PC-9 (cell line): Measurements from ENCODE around the gene UBE2R2. TPM values are rescaled to one million over a fixed set of nuclear protein-coding genes. Genes with fewer than 3 reads are reported as not detected.

Experiments used
- BruUV-seq: library from RNA; stranded (reverse); fragments of 400-500 nt; replicated peaks from 2 replicates; lab custom pipeline; 2021; lab: Mats Ljungman, UMichigan
- CTCF ChIA-PET: fragments of 300-600 bp; sonication (Branson Sonifier 250); formaldehyde crosslinking; loops from one replicate; lab custom pipeline; 2022; ENCODE audit warnings: antibody characterized with exemption; lab: Charles Lee
- POLR2A ChIA-PET: fragments of 300-600 bp; sonication (Branson Sonifier 250); formaldehyde crosslinking; loops from one replicate; lab custom pipeline; 2022; ENCODE audit warnings: antibody characterized with exemption; ENCODE audit not compliant: unreplicated experiment; lab: Charles Lee
- DNase-seq, 2 experiments: peaks; one replicate each; pipeline versions ENCODE4 v3.0.0 to v3.0.0-alpha.2; 2015 to 2022; ENCODE audit warnings: mixed read lengths in 1 of 2
- H2AFZ ChIP-seq: fragments of 200-600 bp; sonication (generic); 2 replicates; pipeline ENCODE4 v1.8.1; 2017; ENCODE audit warnings: antibody characterized with exemption
- H3F3A ChIP-seq: fragments of 200-600 bp; sonication (generic); 2 replicates; pipeline ENCODE4 v1.8.1; 2017; ENCODE audit warnings: antibody characterized with exemption, mild to moderate bottlenecking, low read depth; ENCODE audit not compliant: insufficient read depth
- H3K27ac ChIP-seq: fragments of 200-600 bp; sonication (generic); 2 replicates; pipeline ENCODE4 v1.6.1; 2016; ENCODE audit warnings: mixed run types
- H3K27me3 ChIP-seq: fragments of 200-600 bp; sonication (generic); 2 replicates; pipeline ENCODE4 v1.6.1; 2016; ENCODE audit warnings: low read depth, mixed run types; ENCODE audit not compliant: insufficient read depth
- H3K36me3 ChIP-seq: fragments of 200-600 bp; sonication (generic); 2 replicates; pipeline ENCODE4 v1.6.1; 2016; ENCODE audit warnings: low read depth, mixed run types
- H3K4me1 ChIP-seq: fragments of 200-600 bp; sonication (generic); replicated peaks from 2 replicates; pipeline ENCODE4 v1.6.1; 2016; ENCODE audit warnings: mixed run types; ENCODE audit not compliant: insufficient read depth
- H3K4me2 ChIP-seq: fragments of 200-600 bp; sonication (generic); 2 replicates; pipeline ENCODE4 v1.6.1; 2017; ENCODE audit warnings: mixed run types
- H3K4me3 ChIP-seq: fragments of 200-600 bp; sonication (generic); 2 replicates; pipeline ENCODE4 v1.6.1; 2016; ENCODE audit warnings: mixed run types
- H3K79me2 ChIP-seq: fragments of 200-600 bp; sonication (generic); 2 replicates; pipeline ENCODE4 v1.6.1; 2017; ENCODE audit warnings: low read depth, mixed run types
- H3K9me2 ChIP-seq: fragments of 200-600 bp; sonication (generic); 2 replicates; pipeline ENCODE4 v1.8.1; 2017; ENCODE audit warnings: mild to moderate bottlenecking; ENCODE audit not compliant: insufficient read depth
- H3K9me3 ChIP-seq: fragments of 200-600 bp; sonication (generic); 2 replicates; pipeline ENCODE4 v1.8.1; 2016; ENCODE audit warnings: low read depth; ENCODE audit not compliant: insufficient read depth
- H4K20me1 ChIP-seq: fragments of 200-600 bp; sonication (generic); 2 replicates; pipeline ENCODE4 v1.8.1; 2017; ENCODE audit not compliant: insufficient read depth
- EZH2 ChIP-seq: fragments of 200-600 bp; sonication (generic); IDR thresholded peaks from 2 replicates; pipeline ENCODE4 v1.8.0; 2017; ENCODE audit warnings: antibody characterized with exemption, low read depth
- intact Hi-C: fragments of 100-400 bp; cut with micrococcal nuclease; formaldehyde crosslinking; loops from one replicate; pipeline ENCODE4 v1.10.0; 2022; ENCODE audit not compliant: unreplicated experiment
- total RNA-seq: library from RNA; stranded (reverse); gene quantifications from 2 replicates; pipeline ENCODE4 v1.2.3, GENCODE V29; 2021
- TF ChIP-seq, protein P1 (sequence below): fragments of 200-600 bp; sonication (generic); conservative IDR thresholded peaks from 2 replicates; pipeline ENCODE4 v1.6.1; 2017; ENCODE audit warnings: mixed run types, antibody characterized with exemption, mild to moderate bottlenecking, moderate library complexity

Gene UBE2R2
- total RNA-seq, 1 experiment from 2014 or later = 38.9 TPM

GRCh38 chr9:33921967-33922895 is 105.3 kb downstream of the UBE2R2 start:
- no peaks in the 10 kb centered on the region for H3K27me3 ChIP-seq
- BruUV-seq = TSS peak; percentile 8
- no peak overlapping the region for H3K4me3 ChIP-seq
- H3K79me2 ChIP-seq = no peaks in the 10 kb centered on the region
- peaks cover 5% of the 10 kb centered on the region; the same call in 1 of the 2 replicates for H3F3A ChIP-seq
- no peaks in the 10 kb centered on the region; the same call in 1 of the 2 replicates for H3K36me3 ChIP-seq
- no peak overlapping the region for H3K27ac ChIP-seq
- no peak overlapping the region for H2AFZ ChIP-seq
- H3K9me2 ChIP-seq = no peaks in the 10 kb centered on the region
- no peaks in the 10 kb centered on the region for H3K9me3 ChIP-seq
- no peak for DNase-seq
- no peak overlapping the region for H3K4me2 ChIP-seq
- no peaks in the 10 kb centered on the region for H4K20me1 ChIP-seq
- ChIA-PET CTCF (no interaction called here), POLR2A (no interaction called here)
- no peak for TF ChIP-seq EZH2
- TF ChIP-seq, protein P1, sequence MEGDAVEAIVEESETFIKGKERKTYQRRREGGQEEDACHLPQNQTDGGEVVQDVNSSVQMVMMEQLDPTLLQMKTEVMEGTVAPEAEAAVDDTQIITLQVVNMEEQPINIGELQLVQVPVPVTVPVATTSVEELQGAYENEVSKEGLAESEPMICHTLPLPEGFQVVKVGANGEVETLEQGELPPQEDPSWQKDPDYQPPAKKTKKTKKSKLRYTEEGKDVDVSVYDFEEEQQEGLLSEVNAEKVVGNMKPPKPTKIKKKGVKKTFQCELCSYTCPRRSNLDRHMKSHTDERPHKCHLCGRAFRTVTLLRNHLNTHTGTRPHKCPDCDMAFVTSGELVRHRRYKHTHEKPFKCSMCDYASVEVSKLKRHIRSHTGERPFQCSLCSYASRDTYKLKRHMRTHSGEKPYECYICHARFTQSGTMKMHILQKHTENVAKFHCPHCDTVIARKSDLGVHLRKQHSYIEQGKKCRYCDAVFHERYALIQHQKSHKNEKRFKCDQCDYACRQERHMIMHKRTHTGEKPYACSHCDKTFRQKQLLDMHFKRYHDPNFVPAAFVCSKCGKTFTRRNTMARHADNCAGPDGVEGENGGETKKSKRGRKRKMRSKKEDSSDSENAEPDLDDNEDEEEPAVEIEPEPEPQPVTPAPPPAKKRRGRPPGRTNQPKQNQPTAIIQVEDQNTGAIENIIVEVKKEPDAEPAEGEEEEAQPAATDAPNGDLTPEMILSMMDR = peak; percentile 64
- intact Hi-C loops = loop anchor here (10.0 kb wide), 1 partner anchor 453 kb away; the partner anchor contains the start of gene MYORG
- no peaks in the 10 kb centered on the region for H3K4me1 ChIP-seq

DNA sequence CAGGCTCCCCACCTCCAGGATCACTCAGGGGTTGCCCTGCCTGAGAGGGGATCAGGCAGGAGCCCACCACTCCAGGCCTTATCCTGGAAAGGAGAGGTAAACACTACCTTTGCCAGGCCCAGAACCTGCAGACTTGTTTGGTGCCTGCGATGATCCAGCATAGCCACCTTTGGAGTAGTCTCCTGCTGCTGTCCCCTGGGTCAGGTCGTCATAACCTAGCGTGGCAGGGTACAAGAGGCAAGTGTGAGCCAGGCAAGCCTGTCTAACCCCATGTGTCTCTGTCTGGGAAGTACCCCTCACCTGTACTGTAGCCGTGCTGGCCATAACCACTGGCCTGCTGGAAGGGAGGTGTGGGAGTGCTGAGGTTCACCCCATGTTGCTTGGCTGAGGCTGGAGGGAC is 106.1 kb downstream of the UBE2R2 start:
- Histone ChIP-seq H3K36me3 (no peaks in the 10 kb centered on the region; the same call in 1 of the 2 replicates), H3K9me3 (no peaks in the 10 kb centered on the region), H4K20me1 (no peaks in the 10 kb centered on the region), H3K4me3 (no peak overlapping the region), H3F3A (peaks cover 5% of the 10 kb centered on the region; the same call in 1 of the 2 replicates), H3K27me3 (no peaks in the 10 kb centered on the region), H2AFZ (no peak overlapping the region), H3K27ac (no peak overlapping the region), H3K4me2 (no peak overlapping the region), H3K79me2 (no peaks in the 10 kb centered on the region), H3K9me2 (no peaks in the 10 kb centered on the region), H3K4me1 (no peaks in the 10 kb centered on the region)
- intact Hi-C loops = loop anchor here (10.0 kb wide), 1 partner anchor 452 kb away; the partner anchor contains the start of gene MYORG
- POLR2A ChIA-PET = no interaction called here
- no peak for DNase-seq
- CTCF ChIA-PET = no interaction called here
- BruUV-seq = no TSS peak
- no peak for TF ChIP-seq EZH2
- TF ChIP-seq, protein P1 = no peak

DNA sequence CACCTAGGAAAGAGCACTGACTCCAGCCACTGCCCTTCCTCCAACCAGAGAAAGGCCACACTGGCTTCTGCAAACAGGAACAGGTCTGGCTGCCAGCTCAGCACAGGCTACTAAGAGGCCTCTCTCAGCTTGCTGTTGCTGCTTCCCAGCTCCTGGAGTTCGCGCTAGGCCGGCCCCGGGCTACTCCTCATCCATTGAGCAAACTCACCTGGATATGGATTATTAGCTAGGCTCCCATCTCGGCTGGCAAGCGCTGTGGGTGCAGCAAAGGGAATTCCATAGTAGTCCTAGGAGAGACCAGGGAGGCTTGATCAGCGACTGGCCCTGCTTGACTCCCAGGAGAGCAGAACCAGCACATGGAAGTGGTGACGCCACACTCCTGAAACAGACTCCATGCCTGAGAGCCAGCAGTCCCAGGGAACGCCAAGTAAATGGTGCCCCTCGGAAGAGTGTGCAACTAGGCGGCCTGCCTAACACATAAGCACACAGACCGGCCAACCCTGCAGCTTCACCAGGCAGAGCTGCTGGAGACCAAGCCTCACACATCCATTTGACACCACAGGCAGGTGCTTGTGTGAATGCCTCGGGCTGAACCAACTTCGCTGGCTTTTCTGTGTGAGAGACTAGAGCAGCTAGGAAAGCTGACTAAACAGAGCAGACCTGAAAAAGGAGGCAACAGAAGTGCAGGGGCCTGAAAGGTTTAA is 107.2 kb downstream of the UBE2R2 start:
- Histone ChIP-seq H3F3A (peaks cover 5% of the 10 kb centered on the region; the same call in 1 of the 2 replicates), H3K9me2 (no peaks in the 10 kb centered on the region), H3K4me1 (no peaks in the 10 kb centered on the region), H3K27ac (no peak overlapping the region), H3K36me3 (no peaks in the 10 kb centered on the region; the same call in 1 of the 2 replicates), H3K27me3 (no peaks in the 10 kb centered on the region), H3K4me2 (no peak overlapping the region), H3K9me3 (no peaks in the 10 kb centered on the region), H3K79me2 (no peaks in the 10 kb centered on the region), H2AFZ (no peak overlapping the region), H3K4me3 (no peak overlapping the region), H4K20me1 (no peaks in the 10 kb centered on the region)
- ChIA-PET POLR2A (no interaction called here), CTCF (no interaction called here)
- no TSS peak for BruUV-seq
- intact Hi-C loops = loop anchor here (10.0 kb wide), 1 partner anchor 451 kb away; the partner anchor contains the start of gene MYORG
- no peak for DNase-seq
- TF ChIP-seq, protein P1 = no peak
- no peak for TF ChIP-seq EZH2
